Smooth muscle cell of the brain vasculature (primary cell): Measurements from ENCODE around the gene THSD4.

ENCODE experiments used
- DNase-seq: peaks from one replicate; pipeline ENCODE4 v3.0.0-alpha.2; 2012; ENCODE audit warnings: low read depth, low spot score

The THSD4 gene

DNA sequence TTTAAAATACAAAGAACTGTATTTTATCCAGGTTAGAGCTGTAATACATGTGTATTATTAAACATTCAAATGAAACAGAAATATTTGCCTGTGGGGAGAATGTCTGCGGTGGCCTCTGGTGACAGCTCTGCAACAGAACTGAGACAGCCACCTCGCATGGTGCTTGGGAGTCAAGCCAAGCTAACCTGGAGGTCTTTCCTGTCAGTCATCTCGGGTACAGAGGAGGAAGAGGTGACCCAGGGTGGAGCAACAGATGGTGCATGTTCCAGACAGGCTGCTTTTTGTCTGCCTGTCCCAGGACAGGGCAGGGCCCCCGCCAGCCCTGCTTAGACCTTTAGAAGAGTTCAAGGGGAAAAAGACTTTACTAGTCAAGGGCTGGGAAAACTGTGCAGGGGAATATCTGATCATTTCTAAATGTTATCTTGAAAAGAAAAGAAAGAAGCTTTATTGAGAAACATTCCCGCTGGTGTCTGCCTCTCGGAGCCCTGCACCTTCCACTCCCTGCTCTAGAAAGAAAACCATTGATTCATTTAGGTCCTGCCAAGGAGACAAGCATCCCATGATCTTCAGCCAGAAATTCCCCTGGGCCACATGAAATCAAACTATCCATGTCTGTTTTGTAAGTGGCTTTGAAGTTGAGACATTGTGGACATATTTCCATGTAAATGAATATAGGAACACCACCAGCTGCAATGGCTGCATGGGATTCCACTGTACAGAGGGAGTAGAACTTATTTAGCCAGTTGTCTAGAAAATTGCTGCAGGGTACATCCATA is 689.6 kb downstream of the THSD4 start:
- DNase-seq = no peak

DNA sequence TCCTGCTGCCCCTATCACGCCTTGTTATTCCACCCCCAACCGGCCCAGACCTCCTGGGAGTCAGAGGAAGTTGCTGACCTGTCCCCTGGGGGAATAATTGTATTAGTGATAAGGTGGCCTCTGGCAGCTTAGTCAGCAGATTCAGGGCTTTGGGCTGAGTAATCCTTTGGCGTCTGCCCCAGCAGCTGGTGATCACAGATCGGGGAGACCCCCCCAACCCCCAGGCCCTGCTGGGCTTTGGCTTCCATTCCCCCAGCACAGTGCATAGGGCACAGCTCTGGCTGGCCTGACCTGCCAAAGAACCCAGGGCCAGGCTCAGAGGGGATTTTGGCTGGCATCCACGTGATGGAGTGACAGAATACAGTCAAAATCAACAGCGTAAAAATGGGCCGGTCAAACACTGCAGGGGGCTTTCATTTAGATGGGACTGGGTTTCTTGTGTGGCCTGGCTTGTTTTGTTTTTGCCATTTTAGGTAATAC is 691.2 kb downstream of the THSD4 start:
- no peak for DNase-seq

DNA sequence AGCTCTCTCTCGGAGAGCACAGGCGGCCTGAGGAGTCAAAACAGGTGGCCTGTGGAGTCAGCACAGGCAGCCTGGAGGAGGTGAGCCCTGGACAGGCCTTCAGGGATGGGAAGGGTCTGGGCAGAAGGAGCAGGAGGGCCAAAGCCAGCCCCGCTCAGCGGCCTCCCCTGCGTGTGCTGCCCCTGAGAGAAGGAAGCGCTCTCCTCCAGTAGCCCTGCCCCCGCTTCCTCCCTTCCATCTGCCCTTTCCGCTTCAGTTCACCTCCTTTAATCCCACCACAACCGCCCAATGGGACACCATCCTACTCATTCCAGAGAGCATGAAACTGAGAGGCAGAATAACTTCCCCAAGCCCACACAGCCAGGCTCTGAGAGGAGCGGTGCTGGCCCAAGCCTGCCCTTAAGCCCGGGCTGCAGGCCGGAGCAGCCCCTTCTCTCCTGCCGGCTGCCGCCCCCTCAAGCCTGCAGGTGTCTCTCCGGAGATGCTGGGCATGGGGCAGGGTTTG is 691.9 kb downstream of the THSD4 start:
- no peak for DNase-seq

DNA sequence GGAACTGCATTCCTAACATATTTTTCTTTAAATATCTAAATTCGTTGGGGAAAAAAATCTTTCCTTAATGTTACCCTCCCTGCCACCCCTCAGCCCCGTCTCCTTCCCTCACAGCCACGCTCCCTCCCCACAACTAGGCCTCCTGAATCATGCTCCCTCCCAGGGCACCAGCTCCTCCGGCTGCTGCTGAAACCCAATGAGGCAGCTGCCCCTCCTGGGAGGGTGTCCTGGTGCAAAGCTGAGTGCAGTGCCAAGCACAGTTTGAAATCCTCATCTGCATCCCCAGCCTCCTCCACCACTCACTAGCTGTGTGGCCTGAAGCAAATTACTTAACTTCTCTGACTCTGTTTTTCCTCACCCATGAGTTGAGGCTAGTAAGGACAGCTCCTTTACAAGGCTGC is 692.4 kb downstream of the THSD4 start:
- DNase-seq = no peak

DNA sequence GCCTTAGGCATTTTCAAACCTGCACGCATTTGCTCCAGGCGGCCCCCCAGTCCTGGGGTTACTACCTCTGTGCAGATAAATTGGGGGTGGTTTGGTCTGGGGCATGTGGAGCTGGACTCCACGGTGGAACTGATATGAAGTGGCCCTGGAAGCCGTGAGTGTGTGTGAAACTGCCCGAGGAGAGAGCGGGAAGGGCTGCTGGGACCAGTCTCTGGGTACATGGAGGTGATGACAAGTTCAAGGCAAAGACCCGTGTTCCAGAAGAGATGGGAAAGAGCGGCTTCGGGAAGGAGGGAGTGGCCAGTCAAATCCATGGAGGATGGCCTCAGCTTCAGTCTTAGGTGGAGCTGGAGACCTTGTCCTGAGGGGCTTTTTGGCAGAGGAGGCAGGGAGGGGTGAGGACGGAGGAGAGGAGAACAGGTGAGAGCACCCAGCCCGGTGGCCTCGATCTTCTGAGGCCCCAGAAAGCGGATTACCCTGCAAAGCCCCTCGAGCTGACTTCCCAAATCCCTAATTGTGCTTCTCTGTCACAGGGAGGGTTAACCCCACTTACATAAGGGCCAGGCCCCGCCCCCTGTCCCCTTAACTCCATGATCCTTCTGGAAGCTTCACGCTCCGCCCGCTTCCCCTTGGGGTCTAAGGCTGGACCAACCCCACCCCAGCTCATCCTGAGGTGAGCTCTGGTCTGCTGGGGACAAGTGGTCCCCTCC is 693.2 kb downstream of the THSD4 start:
- DNase-seq = no peak

DNA sequence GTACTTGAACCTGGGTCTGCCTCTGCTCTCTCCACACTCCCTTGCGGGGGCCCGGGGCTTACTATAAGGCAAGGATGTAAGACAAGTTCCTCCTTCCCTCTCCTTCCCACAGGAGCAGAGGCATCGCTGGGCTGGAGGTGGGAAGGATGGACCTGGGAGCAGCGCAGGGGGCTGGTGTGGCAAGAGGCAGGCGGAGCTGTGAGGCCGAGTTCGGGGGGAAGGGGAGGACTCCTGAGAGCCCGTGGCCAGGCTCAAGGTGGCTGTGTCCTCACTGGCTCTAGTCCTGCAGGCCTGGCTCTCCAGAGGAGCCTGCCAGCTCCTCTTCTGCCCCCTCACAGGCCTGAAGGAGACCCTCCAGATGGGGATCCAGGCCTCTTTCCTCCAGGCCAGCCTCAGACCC is 694.1 kb downstream of the THSD4 start:
- no peak for DNase-seq

DNA sequence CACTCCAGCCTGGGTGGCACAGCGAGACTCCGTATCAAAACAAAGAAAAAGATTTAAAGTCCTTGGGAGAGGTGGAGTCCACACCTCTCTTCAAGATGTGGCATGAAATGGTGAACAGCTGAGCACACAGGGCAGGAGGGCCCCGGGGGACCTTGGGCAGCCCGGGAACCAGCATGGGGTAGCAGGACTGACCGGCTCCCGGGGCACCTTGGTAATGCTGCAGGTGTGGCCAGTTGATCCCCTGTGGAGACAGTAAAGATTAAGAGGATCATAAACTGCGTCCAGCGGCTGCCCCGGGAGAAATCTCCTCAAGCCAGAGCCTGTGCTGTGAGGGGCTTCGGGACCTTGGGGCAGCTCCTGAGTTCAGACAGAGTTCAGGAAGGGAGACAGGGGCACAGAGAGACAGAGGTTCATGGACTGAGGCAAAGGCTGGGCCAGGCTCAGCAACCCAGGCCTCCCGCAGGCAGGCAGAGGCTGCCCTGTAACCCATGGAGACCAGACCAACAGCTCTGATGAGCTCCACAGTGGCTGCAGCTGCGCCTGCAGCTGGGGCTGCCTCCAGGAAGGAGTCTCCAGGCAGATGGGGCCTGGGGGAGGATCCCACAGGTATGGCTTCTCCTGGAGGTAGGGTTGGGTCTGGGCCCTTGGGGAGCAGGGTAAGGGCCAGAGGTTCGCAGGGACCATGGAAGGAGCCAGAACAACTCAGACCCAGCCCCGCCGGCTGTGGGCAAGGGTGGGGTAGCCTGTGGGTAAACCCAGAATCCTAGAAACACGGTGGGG is 695.2 kb downstream of the THSD4 start, which contains the start of gene NR2E3:
Gene NR2E3 (plus strand): TSS at position 299 of the 780 bp plus-strand sequence. CDS start 190 bp downstream, at position 489.
- DNase-seq = no peak

DNA sequence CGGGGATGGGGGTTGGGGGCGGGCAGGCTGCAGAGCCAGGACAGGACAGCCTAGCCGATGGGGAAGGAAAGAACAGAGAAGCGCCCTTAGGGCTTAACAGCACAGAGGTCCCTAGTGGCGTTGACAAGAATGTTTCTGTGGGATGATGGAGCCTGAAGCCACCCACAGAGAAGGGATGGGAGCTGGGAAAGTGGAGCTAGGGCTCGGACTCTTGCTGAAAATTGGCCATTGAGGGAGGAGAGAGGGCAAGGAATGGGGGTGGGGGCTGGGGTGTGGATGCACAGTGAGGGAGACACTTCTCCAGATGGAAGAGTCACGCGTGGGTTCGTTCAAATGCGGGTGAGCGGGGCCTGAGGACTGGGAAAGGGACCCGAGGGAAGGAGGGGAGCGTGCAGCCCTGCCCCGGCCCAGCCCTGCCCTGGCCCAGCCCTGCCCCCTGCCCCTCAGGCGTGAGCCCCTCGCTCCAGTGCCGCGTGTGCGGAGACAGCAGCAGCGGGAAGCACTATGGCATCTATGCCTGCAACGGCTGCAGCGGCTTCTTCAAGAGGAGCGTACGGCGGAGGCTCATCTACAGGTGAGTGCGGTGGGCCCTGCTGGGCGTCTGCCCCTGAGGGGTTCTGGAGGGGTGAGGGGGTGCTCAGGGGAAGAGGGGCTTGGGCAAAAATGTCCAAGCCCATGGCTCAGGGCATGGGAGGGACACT is 695.9 kb downstream of the THSD4 start:
- DNase-seq = no peak

DNA sequence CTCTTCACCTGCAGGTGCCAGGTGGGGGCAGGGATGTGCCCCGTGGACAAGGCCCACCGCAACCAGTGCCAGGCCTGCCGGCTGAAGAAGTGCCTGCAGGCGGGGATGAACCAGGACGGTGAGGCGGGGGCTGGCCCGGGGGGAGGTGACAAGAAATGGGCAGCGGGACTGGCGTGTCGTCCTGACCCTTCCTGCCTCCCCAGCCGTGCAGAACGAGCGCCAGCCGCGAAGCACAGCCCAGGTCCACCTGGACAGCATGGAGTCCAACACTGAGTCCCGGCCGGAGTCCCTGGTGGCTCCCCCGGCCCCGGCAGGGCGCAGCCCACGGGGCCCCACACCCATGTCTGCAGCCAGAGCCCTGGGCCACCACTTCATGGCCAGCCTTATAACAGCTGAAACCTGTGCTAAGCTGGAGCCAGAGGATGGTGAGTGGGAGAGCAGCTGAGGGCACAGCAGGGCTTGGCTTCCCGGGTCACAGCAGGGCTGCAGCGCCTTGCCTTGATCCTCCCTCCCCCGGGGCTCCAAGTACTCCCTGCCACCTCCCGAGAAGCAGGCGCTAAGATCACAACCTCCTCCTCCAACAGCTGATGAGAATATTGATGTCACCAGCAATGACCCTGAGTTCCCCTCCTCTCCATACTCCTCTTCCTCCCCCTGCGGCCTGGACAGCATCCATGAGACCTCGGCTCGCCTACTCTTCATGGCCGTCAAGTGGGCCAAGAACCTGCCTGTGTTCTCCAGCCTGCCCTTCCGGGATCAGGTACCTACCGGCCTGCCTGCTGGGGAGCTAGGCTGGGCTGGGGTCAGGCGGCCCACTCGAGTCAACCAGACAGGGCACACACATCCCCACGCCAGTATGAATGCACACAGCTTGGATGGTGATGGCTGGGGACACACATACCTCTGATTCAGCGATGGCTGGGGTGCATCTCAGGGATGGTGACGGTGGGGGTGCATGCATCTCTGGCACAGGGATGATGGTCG is 696.8 kb downstream of the THSD4 start:
- no peak for DNase-seq

DNA sequence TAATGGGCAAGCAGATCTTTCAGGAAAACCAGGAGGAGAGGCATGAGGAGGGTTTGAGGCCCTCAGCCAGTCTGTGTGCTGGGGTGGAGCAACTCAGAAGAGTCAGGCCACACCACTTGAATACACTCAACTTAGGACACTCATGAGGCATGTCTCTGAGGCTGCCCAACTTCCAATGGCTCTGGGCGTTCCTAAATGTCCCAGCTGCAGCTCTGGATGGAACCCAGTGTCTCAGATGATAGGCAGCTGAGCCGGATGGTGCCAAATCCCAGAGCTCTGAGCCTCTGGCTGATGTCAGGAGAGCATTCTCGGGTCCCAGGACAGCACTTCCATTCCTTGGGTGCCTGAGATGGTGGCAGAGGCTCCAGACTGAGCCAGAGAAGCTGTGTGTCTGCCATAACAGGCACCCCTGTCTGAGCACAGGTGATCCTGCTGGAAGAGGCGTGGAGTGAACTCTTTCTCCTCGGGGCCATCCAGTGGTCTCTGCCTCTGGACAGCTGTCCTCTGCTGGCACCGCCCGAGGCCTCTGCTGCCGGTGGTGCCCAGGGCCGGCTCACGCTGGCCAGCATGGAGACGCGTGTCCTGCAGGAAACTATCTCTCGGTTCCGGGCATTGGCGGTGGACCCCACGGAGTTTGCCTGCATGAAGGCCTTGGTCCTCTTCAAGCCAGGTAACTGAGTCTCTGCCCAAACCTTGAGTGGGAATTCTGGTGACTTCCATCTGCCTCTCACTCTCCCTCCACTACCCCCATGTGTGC is 697.9 kb downstream of the THSD4 start:
- DNase-seq = no peak

DNA sequence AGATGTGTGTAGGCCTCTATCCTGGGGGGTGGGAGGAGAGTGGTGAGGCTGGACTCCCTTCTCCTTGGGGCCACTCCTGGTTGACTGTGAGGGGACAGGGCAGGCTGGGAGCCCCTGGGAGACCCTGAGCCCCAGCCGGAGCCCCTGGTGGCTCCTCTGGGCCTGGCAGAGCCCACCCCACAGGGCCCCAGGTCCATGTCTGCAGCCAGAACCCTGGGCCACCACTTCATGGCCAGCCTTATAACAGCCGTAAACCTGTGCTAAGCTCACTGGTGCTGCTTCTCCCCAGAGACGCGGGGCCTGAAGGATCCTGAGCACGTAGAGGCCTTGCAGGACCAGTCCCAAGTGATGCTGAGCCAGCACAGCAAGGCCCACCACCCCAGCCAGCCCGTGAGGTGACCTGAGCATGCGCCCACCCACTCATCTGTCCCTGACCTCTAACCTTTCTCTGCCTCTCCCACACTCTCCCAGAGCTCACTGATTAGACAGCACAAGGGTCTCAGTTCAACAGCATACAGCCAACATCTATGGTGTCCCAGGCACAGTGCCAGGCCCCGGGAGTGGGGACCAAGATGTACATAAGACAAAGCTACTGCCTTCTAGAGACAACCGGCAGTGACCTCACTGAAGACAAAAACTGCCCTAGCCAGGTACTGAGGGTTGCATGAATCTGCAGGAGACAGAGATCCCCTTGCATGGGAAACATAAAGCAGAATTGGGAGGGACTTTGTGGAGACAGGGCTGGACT is 698.6 kb downstream of the THSD4 start:
- DNase-seq = no peak

DNA sequence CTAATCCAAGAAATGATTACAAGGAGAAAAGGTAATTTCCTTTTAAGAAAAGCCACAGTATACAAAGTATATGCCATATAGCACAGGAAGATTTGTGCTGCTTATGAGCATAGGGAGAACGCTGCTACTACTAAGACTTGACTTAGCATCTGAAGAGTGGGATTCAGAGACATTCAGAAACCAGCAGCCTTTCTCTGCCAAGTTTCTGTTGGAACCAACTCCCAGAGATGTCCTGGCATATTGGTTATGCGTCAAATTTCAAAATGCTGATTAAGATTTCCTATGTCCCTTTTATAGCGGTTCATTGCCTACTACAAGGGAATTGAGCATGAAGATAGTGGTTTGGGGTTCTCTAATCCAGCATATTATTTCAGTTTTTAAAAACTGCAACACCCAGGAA is 700.0 kb downstream of the THSD4 start:
- DNase-seq = no peak

DNA sequence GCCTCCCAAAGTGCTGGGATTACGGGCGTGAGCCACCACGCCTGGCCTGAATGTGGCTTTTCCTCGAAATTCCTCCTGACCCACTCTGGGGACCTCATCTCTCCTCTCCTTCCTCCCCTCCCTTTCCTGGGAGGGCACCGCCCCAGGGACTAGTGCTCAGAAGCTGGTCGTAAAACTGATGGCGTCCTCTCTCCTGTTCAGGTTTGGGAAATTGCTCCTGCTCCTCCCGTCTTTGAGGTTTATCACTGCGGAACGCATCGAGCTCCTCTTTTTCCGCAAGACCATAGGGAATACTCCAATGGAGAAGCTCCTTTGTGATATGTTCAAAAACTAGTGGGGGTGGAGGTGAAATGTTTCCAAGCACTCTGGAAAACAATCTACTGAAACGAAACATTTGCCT is 702.1 kb downstream of the THSD4 start:
- DNase-seq = no peak

DNA sequence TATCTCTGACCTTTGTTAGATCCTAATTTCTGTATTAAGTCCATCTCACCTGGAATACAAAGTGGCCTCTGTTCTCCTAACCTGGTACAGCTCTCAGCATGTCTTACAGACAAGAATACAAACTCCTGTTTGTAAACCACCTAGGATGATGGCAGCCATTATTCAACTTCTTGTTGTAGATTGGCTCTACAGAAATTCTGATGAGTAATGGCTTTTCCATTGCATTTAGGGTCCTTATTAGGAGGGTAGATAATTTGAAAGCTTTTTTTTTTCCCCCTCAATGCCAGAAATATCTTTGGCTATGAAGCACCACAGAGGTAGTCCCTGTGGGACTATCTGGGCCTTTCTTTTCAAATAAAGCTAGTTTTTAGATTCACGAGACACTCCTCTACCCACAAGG is 704.9 kb downstream of the THSD4 start:
- no peak for DNase-seq

DNA sequence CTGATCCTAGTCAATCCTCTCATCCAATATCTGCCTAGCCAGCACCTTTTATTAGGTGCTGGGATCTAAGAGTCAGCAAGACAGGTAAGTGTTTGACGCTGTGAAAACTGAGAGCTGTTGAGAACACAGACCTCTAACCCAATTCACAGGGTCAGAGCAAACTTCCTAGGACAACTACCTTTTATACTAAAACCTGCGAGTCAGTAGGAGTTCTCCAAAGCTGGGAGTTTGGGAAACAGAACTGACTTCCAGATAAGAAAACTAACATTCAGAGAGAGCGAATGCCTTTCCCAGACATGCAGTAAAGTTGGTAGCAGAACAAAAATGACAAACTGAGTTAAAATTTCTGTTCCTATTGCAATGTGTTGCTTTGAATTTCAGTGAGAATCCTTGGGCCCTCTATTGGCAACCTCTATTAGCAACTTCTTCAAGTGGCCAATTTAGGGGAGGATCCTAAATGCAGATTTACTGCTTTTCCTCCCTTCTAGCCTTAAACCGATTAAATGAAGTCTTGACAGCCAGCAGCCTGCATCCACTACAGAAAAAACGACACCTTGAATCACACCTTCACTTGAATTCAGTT is 706.4 kb downstream of the THSD4 start:
- DNase-seq = no peak

DNA sequence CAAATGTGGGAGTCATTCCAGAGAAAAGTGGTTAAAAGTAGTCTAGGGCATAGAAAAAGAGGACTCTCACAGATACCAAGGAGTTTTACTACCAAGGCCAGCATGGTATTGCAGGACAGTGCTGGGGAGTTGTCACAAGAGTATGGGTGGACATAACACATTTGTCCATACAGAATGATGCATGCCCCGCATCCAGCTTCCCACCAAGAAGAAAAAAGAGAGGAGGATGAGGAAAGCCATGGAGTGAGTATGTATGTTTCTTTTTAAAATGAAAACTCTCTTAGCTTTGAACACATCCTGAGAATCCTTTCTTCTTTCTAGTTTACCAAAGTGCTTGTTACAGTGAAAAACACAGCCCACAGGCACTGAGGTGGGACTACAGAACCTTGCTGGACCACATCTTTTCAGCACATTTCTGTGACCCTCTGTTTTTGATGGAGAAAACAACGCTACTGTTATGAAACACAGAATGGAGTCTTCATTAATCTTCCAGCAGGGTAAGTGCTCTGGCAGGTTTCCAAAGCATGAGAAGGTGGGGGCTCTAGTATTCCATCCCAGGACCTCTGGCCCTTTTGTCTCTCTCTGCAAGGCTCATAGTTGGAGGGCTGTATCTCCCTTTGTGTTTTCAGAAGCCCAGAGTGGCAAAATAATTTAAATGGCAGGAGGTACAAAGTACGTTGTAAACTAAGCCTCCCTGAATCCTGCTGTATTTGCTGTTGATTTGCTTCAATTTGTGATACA is 707.8 kb downstream of the THSD4 start:
- DNase-seq = no peak

DNA sequence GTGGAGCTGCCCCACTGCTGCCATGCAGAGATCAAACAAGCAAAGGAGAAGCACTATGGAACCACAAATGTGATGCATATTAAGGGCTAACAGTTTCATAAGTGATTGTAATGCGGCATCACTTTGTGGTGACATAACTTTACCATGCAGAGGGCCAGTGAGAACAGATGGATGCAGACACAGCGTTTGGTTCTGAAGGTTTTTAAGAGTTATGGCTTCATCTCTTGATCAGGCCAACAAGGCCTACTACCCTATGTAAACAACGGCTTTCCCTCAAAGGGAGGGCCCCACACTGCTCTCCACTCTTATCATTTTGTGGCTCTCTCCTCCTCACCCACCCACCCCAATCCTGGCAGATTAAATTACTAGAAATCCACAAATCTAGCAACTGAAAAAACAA is 708.5 kb downstream of the THSD4 start:
- no peak for DNase-seq
